HG03439 (cell line): ENCODE data around the gene ZNG1A.
"Not testable (repeated sequence)": the region's sequence is repeated elsewhere in the genome, so short reads cannot be mapped to it uniquely, and the experiment has no call there.

Source experiments
- ATAC-seq: cut with Tn5 transposase; IDR thresholded peaks from one replicate; pipeline ENCODE4 v1.9.1; 2021; ENCODE audit warnings: mild to moderate bottlenecking, moderate library complexity; ENCODE audit not compliant: unreplicated experiment

ZNG1A gene

GRCh38 chr9:99867-100266 lies 79.0 kb downstream of the ZNG1A start:
- ATAC-seq, result not testable (repeated sequence)

GRCh38 chr9:98775-99174 lies 80.1 kb downstream of the ZNG1A start:
- not testable (repeated sequence) for ATAC-seq

- ATAC-seq, result not testable (repeated sequence)
Measured at GRCh38 chr9:94992-95391, 83.9 kb downstream of the ZNG1A start.

GRCh38 chr9:94323-94722 lies 84.5 kb downstream of the ZNG1A start:
- not testable (repeated sequence) for ATAC-seq

GRCh38 chr9:93909-94308 lies 84.9 kb downstream of the ZNG1A start:
- not testable (repeated sequence) for ATAC-seq

GRCh38 chr9:90851-91250 lies 88.0 kb downstream of the ZNG1A start:
- not testable (repeated sequence) for ATAC-seq

- ATAC-seq, result peak; percentile 79
Measured at GRCh38 chr9:88396-89037, 90.3 kb downstream of the ZNG1A start.

GRCh38 chr9:87860-88259 lies 91.0 kb downstream of the ZNG1A start:
- not testable (repeated sequence) for ATAC-seq

- not testable (repeated sequence) for ATAC-seq
Measured at GRCh38 chr9:87105-87504, 91.8 kb downstream of the ZNG1A start.

- ATAC-seq, result not testable (repeated sequence)
Measured at GRCh38 chr9:86697-87096, 92.2 kb downstream of the ZNG1A start.

- ATAC-seq, result not testable (repeated sequence)
Measured at GRCh38 chr9:82932-83689, 95.7 kb downstream of the ZNG1A start.

- not testable (repeated sequence) for ATAC-seq
Measured at GRCh38 chr9:78333-78732, 100.5 kb downstream of the ZNG1A start.

- ATAC-seq, result not testable (repeated sequence)
Measured at GRCh38 chr9:76389-76788, 102.5 kb downstream of the ZNG1A start.

- ATAC-seq, result not testable (repeated sequence)
Measured at GRCh38 chr9:73900-74525, 104.8 kb downstream of the ZNG1A start.

GRCh38 chr9:73076-73899 lies 105.6 kb downstream of the ZNG1A start:
- not testable (repeated sequence) for ATAC-seq
